Islet of Langerhans (tissue), 1 donor: ENCODE data around the gene ITIH4.

Source experiments
- FAIRE-seq: peaks from one replicate; lab custom pipeline; 2011; peaks lifted over from hg19 to GRCh38; lab: Jason Lieb, UNC

Gene ITIH4

GRCh38 chr3:52798376-52798977 is 32.0 kb downstream of the ITIH4 start:
- no peak for FAIRE-seq

GRCh38 chr3:52796411-52796810 is 34.1 kb downstream of the ITIH4 start:
- FAIRE-seq, result no peak

DNA sequence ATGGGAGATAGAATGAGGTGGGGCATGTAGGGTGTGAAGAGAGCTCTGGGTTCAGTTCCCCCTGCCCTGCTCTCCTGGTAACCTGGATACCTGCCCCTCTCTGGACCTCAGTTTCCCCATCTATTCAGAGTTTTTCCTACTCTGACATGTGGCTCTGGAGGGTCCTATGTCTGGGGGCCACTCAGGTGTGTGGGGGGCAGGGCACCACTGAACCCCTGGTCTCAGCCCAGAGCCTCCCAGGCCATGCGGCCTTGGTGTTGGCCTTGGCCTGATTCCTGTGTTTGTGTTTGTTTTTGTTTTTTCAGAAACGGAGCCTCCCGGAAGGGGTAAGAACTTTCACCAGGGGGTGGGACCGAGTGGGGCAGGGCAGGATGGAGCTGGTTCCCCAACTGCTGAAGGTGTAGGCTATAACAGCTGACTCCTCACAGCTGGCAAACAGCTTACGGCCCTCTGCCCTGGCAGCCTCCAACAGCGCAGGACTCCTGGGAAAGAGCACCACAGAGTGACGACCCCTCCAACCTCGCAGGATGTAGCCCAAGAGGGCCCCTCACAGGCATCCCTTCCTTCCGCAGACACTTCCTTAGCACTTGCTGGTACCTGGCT is 35.1 kb downstream of the ITIH4 start:
- no peak for FAIRE-seq

- no peak for FAIRE-seq
Observed at GRCh38 chr3:52794612-52795099, 35.8 kb downstream of the ITIH4 start, which contains the start of gene ITIH3. TSS of gene ITIH3 (plus strand) at chr3:52794796. CDS start at chr3:52794804, 8 bp downstream.

DNA sequence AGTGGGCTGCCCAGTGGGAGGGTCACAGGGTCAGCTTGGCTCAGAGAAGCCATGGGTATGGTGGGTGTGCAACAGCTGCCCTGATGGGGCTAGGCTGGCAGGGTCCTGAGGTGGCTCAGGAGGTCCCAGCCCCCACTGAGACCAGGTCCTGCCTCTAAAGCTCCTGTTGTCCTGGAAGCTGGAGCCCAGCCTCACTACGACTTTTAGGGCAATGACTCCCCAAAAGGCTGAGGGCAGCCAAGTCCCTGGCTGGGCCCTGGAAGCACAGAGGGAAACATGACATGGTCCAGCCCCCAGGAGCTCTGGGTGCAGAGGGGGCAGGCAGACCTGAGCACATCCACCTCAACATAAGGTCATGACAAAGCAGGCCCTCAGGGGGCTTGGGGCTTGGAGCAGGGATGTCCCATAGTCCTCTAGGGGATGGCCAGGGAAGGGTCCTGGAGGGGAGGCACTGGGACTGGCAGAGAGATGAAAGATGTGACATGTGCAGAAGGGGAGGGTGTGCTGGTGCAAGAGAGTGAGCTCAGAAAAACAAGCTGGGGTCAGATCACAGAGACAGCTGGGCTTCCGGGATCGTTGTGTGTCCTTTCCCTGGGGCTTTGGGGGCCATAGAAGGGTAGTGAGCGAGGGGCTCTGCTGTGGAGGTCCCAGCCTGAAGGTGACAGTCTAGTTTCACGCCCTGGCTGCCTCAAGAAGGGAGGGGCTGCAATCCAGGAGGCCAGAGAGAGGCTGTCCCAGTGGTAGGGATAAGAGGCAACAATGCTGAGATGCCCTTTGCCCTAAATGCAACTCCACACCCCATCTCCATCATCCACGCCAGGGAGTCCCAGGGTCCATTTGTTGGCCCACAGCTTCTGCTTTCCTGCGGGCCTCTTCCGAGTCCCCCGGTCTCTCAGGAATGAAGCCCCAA is 36.5 kb downstream of the ITIH4 start:
- FAIRE-seq, result no peak

DNA sequence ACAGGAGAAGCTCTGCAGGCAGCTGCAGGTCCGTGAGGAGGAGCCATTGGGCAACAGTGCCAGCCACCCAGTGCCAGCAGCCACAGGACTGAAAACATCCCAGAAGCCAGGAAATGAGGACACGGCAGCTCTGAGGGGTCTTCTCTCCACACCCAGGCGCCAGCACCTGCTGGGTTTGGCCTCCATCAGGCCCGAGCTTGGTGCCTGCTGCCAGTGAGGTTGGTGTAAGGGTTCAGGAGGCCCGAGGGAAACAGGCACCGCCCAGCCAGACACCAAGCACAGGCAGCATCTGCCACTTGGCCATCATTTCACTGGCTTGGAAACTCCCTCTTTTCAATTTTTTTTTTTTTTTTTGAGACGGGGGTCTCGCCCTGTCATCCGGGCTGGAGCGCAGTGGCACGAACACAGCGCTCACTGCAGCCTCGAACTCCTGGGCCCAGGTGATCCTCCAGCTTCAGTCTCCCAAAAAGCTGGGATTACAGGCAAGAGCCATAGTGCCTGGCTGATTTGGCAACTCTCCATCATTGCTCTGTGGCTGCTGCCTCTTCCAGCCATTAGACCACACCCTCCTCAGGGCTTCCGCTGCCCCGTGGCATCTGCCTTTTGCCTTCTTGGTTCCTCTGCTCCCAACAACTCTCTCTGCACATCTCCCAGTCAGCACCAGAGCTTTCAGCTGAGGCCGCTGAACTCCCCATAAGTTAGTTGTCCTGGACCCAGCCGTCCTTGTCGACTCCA is 37.3 kb downstream of the ITIH4 start:
- FAIRE-seq, result no peak

- no peak for FAIRE-seq
Observed at GRCh38 chr3:52792413-52792812, 38.1 kb downstream of the ITIH4 start.

GRCh38 chr3:52791928-52792327 is 38.5 kb downstream of the ITIH4 start:
- no peak for FAIRE-seq

DNA sequence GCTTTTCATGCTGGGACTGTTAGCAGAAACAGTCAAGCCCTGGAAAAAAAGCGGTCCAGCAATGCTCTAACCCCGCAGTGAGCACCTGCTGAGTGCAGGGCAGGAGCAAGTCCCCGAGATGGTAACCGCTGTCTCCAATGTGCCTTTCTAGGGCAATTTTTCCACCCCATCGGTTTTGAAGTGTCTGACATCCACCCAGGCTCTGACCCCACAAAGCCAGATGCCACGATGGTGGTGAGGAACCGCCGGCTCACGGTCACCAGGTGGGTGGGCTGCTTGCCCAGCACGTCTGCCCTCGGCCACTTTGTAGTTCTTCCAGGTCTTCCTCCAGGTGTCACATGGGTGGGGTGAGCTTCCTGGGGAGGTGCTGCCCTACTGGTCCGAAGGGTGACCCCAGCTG is 39.1 kb downstream of the ITIH4 start:
- no peak for FAIRE-seq

- FAIRE-seq, result no peak
Observed at GRCh38 chr3:52790741-52791140, 39.7 kb downstream of the ITIH4 start.

- no peak for FAIRE-seq
Observed at GRCh38 chr3:52790337-52790736, 40.1 kb downstream of the ITIH4 start.

GRCh38 chr3:52789746-52790040 is 40.8 kb downstream of the ITIH4 start:
- FAIRE-seq, result no peak

- FAIRE-seq, result no peak
Observed at GRCh38 chr3:52788890-52789745, 41.4 kb downstream of the ITIH4 start.

DNA sequence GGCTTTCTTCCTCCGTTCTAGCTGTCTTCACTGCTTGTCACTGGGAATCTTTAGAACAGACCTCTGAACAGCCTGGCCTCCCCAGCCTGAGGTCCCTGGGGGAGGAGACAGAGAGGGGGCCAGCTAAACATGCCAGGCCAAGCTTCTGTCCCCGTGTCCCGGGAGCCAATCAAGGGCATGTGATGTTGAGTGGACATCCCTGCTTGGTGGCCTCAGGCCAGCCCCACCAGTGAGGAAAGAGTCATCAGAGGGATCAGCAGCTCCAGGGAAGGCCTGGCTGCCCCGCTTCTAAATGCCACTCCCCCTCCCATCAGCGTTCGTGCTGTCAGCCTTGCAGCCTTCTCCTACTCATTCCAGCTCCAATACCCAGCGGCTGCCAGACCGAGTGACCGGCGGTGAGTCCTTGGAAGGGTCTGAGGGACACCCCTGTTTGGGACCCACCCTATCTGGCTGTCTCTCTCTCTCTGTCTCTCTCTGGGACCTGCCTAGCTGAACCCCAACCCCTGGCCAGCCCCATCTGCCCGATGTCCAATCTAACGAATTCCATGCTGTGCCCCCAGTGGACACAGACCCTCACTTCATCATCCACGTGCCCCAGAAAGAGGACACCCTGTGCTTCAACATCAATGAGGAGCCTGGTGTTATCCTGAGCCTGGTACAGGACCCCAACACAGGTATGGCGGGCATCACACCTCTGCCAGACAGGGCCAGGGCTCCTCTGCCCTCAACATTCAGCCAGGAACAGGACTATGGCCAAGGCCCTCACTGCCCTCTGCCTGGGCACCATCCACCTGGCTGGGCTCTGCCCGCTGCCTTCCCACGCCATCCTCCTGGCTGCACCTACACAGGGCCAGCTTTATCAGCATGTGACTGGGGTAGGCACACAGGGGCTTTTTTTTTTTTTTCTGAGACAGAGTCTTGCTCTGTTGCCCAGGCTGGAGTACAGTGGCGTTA is 42.5 kb downstream of the ITIH4 start:
- FAIRE-seq, result no peak

- FAIRE-seq, result no peak
Observed at GRCh38 chr3:52787246-52787645, 43.2 kb downstream of the ITIH4 start.

GRCh38 chr3:52786330-52787215 is 43.9 kb downstream of the ITIH4 start:
- FAIRE-seq, result no peak

GRCh38 chr3:52784931-52785590 is 45.4 kb downstream of the ITIH4 start:
- FAIRE-seq, result no peak

DNA sequence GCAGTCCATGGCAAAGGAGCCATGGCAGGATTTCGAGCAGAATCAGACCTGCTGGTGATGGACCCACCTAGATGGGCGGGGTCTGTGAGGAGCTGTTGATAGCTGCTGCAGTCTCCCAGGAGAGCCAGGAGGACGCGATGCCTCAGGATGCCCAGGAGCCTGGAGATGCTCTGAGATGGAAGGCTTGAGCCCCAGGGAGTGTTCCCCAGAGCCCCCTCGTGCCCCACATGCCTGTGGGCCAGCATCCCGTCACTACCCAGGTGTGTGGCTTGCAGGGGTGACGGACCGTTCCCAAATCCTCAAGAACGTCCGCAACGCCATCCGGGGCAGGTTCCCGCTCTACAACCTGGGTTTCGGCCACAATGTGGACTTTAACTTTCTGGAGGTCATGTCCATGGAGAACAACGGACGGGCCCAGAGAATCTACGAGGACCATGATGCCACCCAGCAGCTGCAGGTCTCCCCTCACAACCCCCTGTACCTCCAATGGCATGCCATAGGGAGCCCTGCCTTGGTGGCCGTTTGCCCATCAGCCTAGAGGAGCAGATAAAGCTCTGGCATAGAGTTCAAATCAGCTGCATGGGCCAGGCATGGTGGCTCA is 46.4 kb downstream of the ITIH4 start:
- no peak for FAIRE-seq

DNA sequence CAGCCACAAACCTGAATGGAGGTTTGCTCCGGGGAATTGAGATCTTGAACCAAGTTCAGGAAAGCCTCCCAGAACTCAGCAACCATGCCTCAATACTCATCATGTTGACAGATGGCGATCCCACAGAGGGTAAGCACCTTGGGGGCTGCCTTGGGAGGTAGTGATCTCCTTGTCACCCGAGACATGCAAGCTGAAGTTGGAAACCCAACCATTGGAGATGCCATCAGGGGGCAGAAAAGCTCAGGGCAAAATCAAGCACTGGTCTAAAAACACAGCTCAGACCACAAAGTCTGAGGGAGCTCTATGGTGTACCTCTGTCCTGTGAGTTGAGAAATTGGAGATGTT is 47.3 kb downstream of the ITIH4 start:
- no peak for FAIRE-seq
